HS-5 (cell line): ENCODE measurements around the gene CCBE1.

ENCODE experiments used
- DNase-seq: peaks from one replicate; pipeline ENCODE4 v3.0.0-alpha.2; 2012; ENCODE audit warnings: low read depth

Gene CCBE1

DNA sequence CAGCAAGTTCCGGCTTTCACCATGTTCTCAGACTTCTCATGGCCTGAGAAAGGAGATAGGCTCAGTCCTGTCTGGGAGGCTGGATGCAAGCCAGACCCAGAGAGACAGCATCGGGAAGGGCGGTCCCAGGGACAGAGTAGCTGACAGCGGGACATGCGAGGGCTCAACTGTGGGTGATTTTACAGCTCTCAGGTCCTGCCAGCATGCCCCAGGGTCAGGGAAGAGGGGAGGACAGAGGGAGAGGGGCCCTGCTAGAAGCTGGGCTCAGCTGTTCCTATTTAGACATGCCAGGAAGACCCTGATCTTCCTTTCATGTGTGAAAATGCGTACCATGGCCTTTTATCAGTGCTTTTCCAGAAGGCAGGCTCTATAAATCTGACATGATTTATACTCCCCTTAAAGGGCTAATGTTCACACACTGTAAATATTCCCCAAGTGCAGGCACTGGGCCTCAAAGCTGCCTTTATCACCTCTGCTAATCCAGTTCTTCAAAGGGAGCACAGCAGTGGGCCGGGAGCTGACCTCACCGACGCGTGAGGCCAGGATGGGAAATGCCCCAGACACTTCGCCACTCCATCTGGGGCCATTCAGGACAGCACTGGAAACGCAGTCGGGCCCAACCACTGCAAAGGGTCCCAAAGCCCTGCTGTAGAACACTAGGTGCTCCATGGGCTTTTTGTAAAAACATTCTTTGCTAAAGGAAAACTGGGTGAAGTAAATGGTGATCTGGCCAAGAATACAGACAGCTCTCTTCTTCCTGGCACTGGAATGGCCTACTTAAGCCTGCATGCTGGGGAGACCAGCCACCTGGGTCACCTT, 242.1 kb downstream of the CCBE1 start:
- no peak for DNase-seq

DNA sequence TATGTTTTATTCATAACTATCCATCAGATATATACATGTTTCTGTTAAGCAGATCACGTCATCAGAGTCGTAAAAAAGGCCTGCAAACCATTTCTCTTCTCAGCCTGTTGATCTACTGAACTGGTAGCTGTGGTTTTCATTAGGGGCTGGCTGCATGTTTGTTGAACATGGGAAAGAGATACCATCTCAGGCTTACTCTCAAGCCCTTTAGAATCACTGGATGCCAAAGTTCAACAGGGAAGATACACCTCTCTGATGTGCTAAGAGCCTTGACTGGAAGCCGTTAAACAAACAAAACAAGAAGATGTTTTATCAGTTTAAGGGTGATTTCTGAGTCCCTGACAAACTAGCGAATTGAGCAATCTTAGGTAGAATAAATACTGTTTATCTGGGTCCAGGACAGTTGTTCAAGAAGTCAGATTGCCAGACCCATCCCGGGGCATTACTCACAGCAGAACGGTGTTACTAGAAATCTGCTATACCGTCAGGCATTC, 243.7 kb downstream of the CCBE1 start:
- no peak for DNase-seq

DNA sequence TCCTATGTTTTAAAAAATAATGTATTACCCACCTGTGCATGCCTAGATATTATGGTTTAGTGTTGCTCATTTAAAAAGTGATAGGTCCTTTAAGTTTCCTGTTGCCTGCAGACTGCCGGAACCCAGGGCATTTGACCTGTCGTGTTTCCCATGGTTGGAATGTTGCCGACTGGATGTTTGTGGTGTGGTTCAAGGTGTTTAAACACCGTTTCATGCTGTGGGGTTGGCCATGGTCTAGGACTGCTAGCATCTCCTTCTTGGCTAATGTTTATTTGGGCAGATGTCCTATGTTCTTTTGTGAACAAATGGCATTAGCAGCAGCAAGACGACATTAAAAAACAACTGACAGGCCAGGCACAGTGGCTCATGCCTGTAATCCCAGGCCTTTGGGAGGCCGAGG, 245.3 kb downstream of the CCBE1 start:
- no peak for DNase-seq

DNA sequence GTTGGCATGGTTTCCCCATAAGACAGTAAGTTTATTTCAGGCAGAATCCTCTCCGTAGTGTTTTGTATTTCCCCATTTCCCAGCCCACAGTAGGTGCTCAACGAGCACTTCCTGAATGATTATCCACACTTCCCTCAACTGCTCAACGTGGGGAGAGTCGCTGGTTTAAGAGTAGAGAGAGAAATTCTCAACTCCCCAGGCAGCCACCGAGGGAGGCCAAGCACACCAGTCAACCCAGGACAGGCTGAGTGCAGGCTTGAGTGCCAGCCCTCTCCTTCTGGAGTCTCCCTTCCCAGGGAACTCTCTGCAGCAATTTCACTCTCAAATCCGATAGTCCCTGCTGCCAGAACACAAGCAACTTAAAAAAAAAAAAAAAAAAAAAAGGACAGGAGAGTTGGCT, 246.2 kb downstream of the CCBE1 start:
- no peak for DNase-seq

DNA sequence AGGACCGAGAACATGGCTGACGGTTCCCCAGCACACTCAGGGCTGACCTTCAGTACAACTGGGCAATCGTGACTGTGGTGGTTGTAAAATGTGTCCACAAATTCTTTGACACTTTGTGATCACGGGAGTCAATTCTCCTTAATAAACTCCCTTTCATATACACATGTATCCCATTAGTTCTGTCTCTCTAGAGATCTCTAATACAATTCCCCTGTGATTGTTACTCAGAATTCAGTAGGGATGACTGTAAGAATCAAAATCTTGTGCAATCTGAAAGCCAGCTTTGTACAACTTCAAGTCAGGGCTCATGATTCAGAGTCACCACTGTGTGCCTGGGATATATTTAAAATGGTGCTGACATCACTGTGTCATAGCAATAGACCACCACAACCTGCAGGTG, 248.7 kb downstream of the CCBE1 start:
- DNase-seq: peak; percentile 24

DNA sequence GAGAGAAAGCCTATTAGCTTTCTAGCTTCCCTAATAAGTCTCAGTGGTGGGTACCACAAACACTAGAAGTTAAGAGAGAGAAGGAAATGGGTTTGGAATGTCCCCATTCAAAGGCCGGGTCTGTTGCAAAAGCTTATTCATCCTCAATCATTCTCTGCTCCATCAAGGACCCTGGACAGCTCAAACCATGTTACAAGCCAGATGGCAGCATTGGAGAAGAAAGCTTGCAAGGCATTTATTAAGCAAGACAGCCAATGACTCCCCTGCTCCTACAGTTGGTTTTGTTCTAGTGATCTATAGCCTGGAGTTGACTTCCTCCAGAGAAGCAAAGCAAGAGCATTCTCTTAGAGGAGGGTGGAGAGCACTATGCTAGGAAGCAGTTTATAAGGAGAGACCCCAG, 251.2 kb downstream of the CCBE1 start:
- no peak for DNase-seq

DNA sequence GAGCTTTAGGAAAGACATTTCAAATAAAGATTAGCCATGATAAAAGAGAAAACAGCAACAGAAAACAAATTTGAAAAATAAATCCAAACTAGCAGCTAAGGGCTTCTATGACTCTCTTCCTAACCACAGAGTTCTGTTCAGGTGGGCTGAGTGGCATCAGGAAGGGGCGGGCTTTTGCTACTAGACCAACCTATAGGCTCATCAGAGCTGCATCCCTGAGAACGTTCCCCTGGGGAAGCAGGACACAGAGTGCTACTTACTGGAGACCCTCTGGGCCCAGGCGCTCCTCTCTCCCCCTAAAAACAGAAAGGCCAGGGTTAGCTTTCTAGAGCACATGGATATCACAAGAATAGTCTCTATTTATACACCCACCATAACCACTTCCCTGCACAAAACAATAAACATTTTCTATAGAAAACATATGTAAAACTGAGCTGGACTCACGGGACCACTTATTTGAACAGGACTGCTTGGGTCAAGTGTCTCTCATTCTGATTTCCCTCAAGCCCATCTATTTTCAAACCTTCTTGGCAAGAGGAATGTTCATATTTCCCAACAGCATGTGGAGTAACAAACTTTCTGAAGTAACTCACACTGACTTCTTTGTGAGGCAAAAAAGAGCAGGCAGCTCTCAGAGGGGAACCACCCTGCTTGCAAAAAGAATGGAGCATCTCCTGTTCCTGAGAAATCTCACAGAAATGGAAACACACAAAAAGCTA, 259.2 kb downstream of the CCBE1 start:
- no peak for DNase-seq

DNA sequence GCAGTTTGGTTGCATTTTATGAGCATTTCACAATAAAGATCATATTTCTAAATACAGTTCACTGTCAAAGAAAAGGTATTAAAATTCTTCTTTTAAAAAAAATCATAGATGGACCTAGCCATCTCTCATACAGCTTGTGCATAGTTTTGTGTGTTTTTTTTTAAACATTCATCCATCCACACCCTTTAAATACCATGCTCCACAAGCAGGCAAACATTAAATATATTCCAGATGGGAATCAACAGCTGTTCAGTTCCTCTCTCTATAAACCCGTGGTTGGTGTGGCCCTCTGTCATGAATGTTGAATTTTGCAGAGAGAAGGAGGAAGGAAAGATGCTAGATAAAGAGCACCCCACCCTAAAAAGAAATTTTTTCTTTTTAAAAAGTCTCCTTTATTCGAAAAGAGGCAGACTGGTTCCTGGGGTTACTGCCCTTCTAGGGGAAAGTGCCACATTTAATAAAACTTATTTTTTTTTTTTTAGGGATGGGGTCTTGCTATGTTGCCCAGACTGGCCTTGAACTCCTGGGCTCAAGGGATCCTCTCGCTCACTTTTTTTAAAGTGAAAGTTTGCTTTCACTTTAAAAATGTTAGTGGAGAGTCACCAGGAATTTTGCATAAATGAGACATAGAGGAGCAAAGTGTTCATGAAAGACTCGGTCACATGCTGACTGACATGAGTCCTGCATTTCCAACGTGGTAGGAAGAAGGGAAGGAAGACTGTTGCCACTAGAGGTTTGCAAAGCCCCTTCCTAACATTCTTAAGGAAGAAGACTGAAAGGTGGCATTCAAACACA, 264.2 kb downstream of the CCBE1 start:
- DNase-seq: no peak

DNA sequence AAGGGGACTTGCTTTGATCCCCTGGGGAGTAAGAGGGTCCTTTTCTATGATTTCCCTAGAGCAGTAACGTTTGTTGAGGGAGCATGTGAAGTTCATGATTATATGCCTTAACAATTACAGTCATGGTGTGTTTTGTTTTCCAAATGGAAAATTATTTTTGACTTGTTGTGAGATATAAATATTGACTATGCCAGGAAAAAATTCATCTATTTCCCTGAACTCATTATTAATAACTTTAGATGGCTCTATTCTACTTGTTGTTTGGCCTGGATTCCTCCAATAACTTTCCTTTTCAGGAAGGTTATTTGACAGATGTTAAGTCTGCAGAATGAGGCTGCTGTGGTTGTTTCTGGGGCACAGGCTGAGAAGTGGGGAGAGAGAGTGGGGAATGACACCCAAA, 266.1 kb downstream of the CCBE1 start:
- DNase-seq: no peak

DNA sequence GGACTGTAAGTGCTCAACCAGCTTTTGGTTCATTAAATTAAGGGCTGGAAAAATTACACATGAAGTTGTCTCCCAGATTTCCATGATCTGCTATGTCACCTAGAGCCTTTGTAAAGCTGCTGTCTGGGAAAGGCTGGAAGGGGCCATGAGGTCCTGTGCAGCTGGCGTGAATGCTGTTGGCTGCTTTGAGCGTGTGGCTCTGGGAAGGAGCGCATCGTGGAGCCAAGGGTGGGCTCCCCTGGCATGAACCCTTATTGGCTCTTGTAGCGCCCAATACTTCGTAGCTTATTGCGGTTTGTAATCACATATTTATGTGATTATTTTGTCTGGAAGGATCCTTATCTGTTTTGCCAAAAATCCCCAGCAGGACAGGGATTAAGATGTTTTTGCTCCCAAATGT, 267.6 kb downstream of the CCBE1 start:
- DNase-seq: no peak

DNA sequence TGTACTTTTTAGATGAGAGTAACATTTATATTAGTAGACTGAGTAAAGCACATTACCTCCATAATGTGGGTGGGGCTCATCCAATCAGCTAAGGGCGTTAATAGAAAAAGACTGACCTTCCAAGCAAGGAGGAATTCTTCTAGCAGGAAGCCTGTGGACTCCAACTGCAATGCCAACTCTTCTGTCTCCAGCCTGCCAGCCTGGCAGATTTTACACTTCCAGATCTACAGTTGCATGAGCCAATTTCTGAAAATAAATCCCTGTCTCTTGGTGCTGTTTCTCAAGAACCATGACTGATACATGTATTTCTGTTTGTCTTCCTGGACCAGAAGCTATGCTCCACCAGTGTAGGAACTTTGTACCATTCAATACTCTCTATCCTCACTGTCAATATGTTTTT, 269.2 kb downstream of the CCBE1 start:
- no peak for DNase-seq

DNA sequence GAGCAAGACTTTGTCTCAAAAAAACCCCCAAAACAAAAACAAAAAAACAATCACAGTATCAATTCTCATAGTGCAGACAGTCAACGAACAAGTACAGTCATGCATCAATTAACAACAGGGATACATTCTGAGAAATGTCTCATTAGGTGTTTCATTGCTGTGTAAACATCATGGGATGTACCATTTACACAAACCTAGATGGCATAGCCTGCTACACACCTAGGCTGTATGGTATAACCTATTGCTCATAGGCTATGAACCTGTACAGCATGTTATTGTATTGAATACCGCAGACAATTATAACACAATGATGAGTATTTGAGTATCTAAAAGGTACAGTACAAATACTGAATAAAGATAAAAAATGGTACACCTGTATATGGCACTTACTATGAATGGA, 270.4 kb downstream of the CCBE1 start:
- DNase-seq: no peak

DNA sequence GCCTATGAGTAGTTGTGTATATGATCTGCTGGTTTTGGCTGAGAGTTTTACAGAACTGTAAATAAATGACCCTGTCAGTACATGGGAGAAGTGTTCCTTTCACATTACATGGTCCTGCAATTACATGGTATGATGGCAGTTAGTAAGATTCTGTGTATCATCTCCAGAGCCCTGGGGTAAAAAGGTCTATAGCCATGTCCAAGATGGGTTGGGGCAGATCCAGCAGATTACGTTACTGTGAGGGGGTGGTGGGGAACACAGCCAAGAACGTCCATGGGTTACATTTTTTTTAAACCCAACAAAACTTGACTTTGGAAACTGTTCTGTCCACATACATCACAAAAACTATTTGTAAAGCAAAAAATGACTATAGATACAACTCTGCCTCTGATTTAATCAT, 274.0 kb downstream of the CCBE1 start:
- no peak for DNase-seq

DNA sequence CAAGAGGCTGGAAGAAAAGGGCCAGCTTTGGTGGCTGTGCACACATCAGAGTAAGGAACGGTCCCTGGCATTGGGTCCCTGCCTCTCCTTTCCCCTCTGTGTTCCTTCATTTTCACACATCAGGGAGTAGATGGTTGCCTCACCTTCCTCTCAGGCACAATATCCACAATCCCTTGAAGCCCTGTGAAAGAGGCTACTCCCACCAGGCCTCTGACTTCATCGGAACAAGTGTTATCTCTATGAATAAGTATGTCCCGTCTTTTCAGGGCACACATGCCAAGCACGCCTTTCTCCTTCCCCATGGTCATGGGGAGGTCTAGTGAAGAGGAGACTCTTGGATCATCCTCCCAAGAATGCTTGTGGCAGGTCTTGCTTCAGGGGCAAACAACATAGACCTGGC, 277.0 kb downstream of the CCBE1 start:
- no peak for DNase-seq

DNA sequence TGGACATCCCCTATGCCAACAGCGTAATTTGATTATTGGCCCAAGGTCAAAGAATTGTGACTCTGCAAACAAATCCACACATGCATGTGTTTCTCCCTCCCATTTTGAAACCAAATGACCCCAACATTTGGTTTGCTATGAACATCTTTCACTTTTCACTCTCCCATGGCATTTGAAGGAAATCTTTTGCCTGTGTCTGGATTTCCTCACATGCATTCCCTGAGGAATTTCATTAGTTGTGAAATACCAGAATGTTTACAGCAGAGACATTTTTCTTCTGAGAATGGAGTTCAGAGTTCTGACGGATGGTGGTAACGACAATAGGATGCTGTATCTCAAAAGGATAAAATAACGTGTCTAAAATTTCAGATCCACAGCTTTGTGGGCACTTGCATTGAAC, 277.8 kb downstream of the CCBE1 start:
- DNase-seq: no peak

DNA sequence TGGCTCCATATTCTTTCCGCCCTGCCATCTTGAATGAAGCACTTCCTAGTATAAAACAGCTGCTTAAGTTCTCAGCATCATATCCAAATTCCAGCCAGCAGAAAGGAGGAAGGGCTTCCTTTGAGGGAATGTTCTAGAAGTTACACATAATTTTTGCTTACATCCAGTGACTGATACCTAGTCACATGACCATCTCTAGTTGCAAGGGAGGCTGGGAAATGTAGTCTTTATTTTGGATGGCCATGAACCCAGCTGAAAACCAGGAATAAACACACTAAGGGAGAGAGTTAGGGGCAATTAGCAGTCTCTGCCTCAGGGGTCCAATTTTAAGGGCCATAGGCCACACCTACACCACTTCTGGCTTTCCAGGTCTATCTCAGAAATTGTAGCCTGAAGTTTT, 280.4 kb downstream of the CCBE1 start:
- DNase-seq: no peak

DNA sequence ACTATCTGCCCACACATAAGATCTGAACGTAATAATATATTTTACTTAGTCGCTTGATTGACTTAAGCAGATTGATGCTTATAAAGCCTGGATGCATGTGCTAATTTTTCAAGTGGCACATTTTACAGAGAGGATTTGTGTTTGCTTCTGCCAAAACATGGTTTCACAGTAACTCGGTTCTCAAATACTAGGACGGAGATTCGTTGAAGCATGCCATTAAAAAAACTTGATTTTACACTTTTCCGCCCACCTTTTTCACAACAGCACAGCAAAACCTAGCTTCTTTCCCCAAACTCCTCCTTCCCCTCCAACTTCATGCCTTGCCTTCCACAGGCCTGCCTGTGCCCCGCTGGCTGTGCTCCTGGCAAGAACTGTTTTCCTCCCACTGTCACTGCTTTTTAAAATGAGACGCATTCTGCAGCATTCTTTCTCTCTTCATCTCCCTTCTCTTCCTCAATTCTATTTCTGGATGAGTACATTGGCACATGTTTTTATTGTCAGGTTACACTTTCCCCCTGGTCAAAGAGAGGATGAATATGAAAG, 283.0 kb downstream of the CCBE1 start:
- no peak for DNase-seq

DNA sequence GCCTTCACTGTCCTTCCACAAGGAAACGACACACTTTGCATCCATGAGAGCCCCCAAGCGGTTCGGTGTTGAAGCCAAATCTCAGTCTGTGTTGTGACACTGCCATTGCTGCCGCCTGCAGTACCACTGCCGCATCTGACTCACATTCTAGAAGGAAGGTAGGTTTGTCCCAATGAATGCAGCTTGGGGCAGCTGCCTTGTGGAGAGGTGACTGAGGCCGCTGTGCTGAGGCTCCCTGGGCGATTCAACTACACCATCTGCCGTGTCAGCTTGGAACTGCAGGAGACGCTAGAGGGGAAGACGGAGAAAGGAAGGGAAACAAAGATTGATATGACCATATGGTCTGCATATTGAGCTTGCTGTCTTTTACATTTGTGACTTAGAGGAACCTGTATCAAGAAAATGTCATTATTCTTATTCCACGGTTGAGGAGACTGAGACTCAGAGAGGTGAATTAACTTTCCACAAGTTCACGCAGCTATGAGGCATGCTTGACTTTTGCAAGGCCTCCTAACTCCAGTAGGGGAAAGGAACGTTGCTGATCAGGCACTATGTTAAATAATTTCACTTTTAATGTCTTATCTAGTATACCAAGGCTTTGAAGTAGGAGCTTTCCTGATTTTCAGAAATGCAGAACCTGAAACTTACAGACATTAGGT, 294.7 kb downstream of the CCBE1 start:
- DNase-seq: no peak

DNA sequence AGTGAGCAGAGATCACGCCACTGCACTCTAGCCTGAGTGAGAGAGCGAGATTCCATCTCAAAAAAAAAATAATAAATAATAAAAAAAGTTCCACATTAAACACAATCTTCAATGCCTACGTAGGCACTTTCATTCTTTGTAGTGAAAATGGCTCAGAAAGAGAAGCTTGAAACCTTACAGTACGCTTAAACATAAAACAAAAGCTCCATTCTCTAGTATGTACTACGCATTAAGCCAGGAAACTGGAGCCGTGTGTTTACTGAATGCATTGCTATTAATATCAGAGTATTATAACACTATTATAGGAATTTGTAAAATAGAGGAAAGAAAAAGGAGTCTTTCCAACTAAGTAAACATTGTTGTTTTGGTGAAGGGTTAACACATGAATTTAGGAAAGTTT, 296.8 kb downstream of the CCBE1 start:
- no peak for DNase-seq

DNA sequence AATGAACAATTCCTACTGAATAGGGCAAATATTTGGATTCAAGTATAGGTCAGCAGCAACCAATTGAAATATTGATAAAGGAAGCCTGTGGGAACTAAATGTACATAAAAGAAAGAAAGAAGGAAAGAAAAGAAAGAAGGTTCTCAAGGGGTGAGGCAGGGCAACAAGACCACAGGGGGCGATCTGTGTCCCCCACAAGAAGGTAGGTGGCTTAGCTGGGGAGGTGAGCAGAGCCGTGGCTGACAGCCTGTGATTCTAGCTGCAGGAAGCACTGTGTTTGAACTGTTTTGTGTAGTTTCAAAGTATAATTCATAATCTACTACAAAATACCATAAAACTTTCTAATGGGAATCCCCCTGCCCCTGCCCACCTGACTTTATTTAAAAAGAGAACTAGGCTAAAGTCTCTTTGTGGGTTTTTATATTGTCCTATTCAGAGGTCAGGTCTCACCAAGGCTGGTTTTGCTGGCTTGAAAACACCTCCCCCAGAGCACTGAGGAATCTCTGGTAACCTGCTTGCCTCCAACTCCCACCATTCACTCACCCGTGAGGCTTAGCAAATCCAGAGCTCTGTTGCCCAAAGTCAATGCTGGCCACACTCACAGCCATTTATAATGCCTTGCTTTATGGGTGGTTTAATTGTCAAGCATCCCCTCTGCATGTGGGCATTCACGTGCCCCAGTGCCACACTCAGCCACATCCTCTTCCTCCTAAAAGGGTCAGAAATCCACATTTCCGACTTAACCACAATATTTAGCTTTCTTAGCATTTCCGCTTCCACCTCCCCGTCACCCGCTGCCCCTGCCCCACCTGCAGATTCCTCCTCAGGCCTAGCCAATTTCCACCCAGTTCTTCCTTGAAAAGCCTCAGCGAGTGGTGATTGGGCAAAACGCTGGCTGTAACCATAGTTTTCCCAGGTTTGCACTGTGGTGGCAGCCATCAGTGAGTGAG, 301.7 kb downstream of the CCBE1 start:
- DNase-seq: no peak

DNA sequence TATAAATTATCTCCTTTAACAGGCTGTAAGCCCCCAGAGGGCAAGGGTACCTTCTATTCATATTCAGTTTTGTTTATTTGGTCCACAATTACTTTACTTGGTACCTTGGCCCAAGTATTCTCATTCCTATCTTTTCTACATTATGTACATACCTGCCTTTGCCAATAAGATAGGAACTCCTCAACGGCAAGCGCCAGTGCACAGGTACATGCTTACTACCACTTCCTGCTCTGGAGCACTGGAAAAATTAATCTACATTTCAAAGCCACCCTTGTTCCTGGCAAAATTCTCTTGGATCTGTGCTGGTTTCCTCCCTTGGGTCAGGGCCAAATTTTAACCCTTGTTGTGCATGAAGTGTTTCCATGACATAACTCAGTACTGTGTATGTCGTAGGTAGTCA, 303.8 kb downstream of the CCBE1 start:
- DNase-seq: no peak
